NCI-H345 (cell line): ENCODE measurements around the gene GLYR1.
A peak's percentile ranks its signal among the peaks of the same experiment; 100 is the strongest.
"Not testable (repeated sequence)": the region's sequence is repeated elsewhere in the genome, so short reads cannot be mapped to it uniquely, and the experiment has no call there.

Source experiments
- DNase-seq: peaks from one replicate; lab custom pipeline; 2025; lab: John Stamatoyannopoulos, UW

Gene GLYR1

GRCh38 chr16:4787627-4788482 is 59.2 kb downstream of the GLYR1 start, which contains the start of gene SEPTIN12:
Gene SEPTIN12 (minus strand): TSS chr16:4788345. CDS start chr16:4787645, 700 bp downstream.
- DNase-seq = no peak

GRCh38 chr16:4787068-4787467 is 60.0 kb downstream of the GLYR1 start:
- no peak for DNase-seq

GRCh38 chr16:4785758-4786433 is 61.2 kb downstream of the GLYR1 start:
- no peak for DNase-seq

GRCh38 chr16:4784444-4784987 is 62.6 kb downstream of the GLYR1 start:
- DNase-seq = not testable (repeated sequence)

- no peak for DNase-seq
These were observed 63.1 kb downstream of the GLYR1 start for GRCh38 chr16:4783951-4784336.

- DNase-seq = no peak
These were observed 63.7 kb downstream of the GLYR1 start for GRCh38 chr16:4783251-4783950.

GRCh38 chr16:4780235-4780634 is 66.9 kb downstream of the GLYR1 start:
- DNase-seq = no peak

GRCh38 chr16:4778050-4778392 is 69.1 kb downstream of the GLYR1 start:
- no peak for DNase-seq

GRCh38 chr16:4777339-4778049 is 69.6 kb downstream of the GLYR1 start:
- no peak for DNase-seq

GRCh38 chr16:4776141-4776705 is 70.9 kb downstream of the GLYR1 start:
- no peak for DNase-seq

- DNase-seq = no peak
These were observed 72.1 kb downstream of the GLYR1 start for GRCh38 chr16:4775005-4775404.

- DNase-seq = no peak
These were observed 74.7 kb downstream of the GLYR1 start for GRCh38 chr16:4772351-4772750.

- DNase-seq = no peak
These were observed 75.4 kb downstream of the GLYR1 start for GRCh38 chr16:4771646-4772045.

- no peak for DNase-seq
These were observed 77.8 kb downstream of the GLYR1 start for GRCh38 chr16:4769306-4769638.

GRCh38 chr16:4768549-4769305 is 78.4 kb downstream of the GLYR1 start:
- DNase-seq = peak; percentile 98

- DNase-seq = peak; percentile 36
These were observed 79.1 kb downstream of the GLYR1 start for GRCh38 chr16:4767872-4768548.

GRCh38 chr16:4766875-4767628 is 80.0 kb downstream of the GLYR1 start, which contains the start of gene ZNF500:
Gene ZNF500 (minus strand): TSS chr16:4767162. CDS start chr16:4765978, 1,184 bp downstream.
- DNase-seq = peak; percentile 98

GRCh38 chr16:4765511-4766474 is 81.3 kb downstream of the GLYR1 start:
- no peak for DNase-seq
